Ascending aorta (tissue), 2 donors: ENCODE measurements around the gene PPP1R14D. TPM values are rescaled to one million over a fixed set of nuclear protein-coding genes. Genes with fewer than 3 reads are reported as not detected.

Source experiments
- DNase-seq, 2 donors: peaks; one replicate each; pipeline ENCODE4 v3.0.0-alpha.2; 2019; ENCODE audit warnings: low spot score in 2 of 2
- H3K27ac ChIP-seq, 2 donors: fragments of 200-600 bp; sonication (generic); one replicate each; pipeline ENCODE4 v1.5.1; 2016 to 2017; ENCODE audit warnings: mild to moderate bottlenecking in 1 of 2
- H3K27me3 ChIP-seq: fragments of 200-600 bp; sonication (generic); one replicate; pipeline ENCODE4 v1.5.1; 2017
- H3K36me3 ChIP-seq, 2 donors: fragments of 200-600 bp; sonication (generic); one replicate each; pipeline ENCODE4 v1.5.1; 2016
- H3K4me1 ChIP-seq, 2 donors: fragments of 200-600 bp; sonication (generic); one replicate each; pipeline ENCODE4 v1.5.1; 2016 to 2017; ENCODE audit warnings: mild to moderate bottlenecking in 1 of 2
- H3K4me3 ChIP-seq, 2 donors: fragments of 200-600 bp; sonication (generic); one replicate each; pipeline ENCODE4 v1.5.1; 2016 to 2017; ENCODE audit warnings: mild to moderate bottlenecking in 1 of 2
- H3K9me3 ChIP-seq, 2 donors: fragments of 200-600 bp; sonication (generic); one replicate each; pipeline ENCODE4 v1.5.1; 2016
- CTCF ChIP-seq, 3 experiments: fragments of 200-600 bp in 2 of 3; fragments of 450-650 bp in 1 of 3; sonication (generic) in 2 of 3; IDR thresholded peaks; one replicate each; pipeline ENCODE4 v1.5.1; 2016 to 2019; ENCODE audit warnings: antibody characterized with exemption in 3 of 3, mild to moderate bottlenecking in 1 of 3, moderate library complexity in 1 of 3
- intact Hi-C: fragments of 100-400 bp; cut with DNase I; formaldehyde crosslinking; loops from one replicate; pipeline ENCODE4 v1.15.1; 2023
- total RNA-seq: library from RNA; depleted of rRNA; stranded (reverse); fragments of >200 nt; gene quantifications from one replicate; pipeline ENCODE4 v1.1.0, GENCODE V29; 2016

Gene PPP1R14D
- total RNA-seq, 1 donor from 2014 or later, result not detected

DNA sequence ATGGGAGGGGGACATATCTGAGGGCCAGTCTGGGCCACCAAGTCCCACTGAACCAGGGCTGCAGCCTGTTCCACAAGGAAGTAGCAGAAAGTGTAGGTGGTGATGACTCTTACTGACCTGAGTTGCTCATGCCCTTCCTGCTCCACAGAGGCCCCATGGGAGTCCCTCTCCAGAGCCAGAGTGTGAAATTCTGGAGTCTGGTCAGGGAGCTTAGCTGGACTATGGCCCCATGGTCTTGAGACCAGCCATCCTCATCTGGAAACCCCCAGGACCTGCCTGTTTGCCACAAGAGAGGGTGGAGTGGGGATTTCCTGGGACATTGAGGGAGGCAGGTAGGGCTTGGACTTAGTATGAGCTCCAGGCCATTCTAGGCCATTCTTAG, 18.3 kb upstream of the PPP1R14D start:
- no peaks in the 10 kb centered on the region for H3K27me3 ChIP-seq
- peak overlapping the region in 1 of 2 donors; percentile 30 for H3K27ac ChIP-seq
- no peak for TF ChIP-seq CTCF (IDR thresholded peaks at IDR 0.05)
- H3K36me3 ChIP-seq, result no peaks in the 10 kb centered on the region
- H3K4me3 ChIP-seq, result no peak overlapping the region
- H3K9me3 ChIP-seq, result no peaks in the 10 kb centered on the region
- intact Hi-C loops, result no loop called here
- no peak for DNase-seq
- H3K4me1 ChIP-seq, result peaks cover 9 to 11% of the 10 kb centered on the region in 2 donors

DNA sequence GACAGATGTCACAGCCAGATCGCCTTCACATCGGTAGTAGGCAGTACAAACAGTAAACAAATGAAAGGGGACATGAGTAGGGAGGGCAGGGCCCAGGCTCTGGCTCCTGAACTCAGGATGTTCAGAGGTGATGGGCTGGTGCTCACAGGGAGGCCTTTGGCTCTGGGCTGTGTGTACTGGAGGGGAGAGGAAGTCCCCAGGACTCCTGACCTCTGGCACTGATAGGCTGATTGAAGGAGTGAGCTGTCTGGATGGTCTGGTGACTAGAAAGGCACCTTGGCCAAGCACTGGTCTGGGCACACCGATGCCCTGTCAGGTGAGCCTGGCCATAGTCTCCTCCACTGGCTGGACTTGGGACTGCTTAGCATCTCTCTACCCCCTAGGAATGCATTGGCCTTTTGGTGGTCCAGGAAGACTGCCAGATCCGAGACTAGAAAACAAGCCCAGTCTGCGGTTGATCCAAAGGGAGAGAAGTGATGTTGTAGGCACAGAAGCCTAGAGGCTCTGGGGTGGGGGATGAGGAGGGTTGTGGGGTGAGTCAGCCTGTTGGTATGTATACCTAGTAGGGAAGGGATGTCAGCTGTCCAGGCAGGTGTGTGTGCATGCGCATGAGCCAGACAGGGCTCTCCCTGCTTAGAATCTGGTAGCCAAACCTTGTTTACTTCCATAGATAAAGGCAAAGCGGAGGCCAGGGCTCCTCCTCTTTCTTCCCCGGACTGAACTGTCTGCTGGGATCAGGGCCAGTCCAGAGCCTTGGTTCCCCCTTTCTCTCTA, 17.2 kb upstream of the PPP1R14D start:
- intact Hi-C loops, result no loop called here
- Histone ChIP-seq H3K27me3 (no peaks in the 10 kb centered on the region), H3K27ac (no peak overlapping the region), H3K36me3 (no peaks in the 10 kb centered on the region), H3K4me3 (no peak overlapping the region), H3K9me3 (no peaks in the 10 kb centered on the region), H3K4me1 (peaks cover 9 to 11% of the 10 kb centered on the region in 2 donors)
- no peak for TF ChIP-seq CTCF (IDR thresholded peaks at IDR 0.05)
- no peak for DNase-seq

- H3K27ac ChIP-seq, result no peak overlapping the region
- no peak for DNase-seq
- peaks cover 9 to 11% of the 10 kb centered on the region in 2 donors for H3K4me1 ChIP-seq
- H3K9me3 ChIP-seq, result no peaks in the 10 kb centered on the region
- H3K4me3 ChIP-seq, result peak overlapping the region; percentile 60 to 63
- no peaks in the 10 kb centered on the region for H3K27me3 ChIP-seq
- no peaks in the 10 kb centered on the region for H3K36me3 ChIP-seq
- TF ChIP-seq CTCF (IDR thresholded peaks at IDR 0.05), result no peak
- intact Hi-C loops, result no loop called here
These were observed 16.5 kb upstream of the PPP1R14D start for GRCh38 chr15:40845036-40845435.

- Histone ChIP-seq H3K9me3 (no peaks in the 10 kb centered on the region), H3K27ac (no peak overlapping the region), H3K27me3 (no peaks in the 10 kb centered on the region), H3K4me1 (peaks cover 9 to 11% of the 10 kb centered on the region in 2 donors), H3K4me3 (peak overlapping the region; percentile 60 to 63), H3K36me3 (no peaks in the 10 kb centered on the region)
- intact Hi-C loops, result no loop called here
- no peak for TF ChIP-seq CTCF (IDR thresholded peaks at IDR 0.05)
- no peak for DNase-seq
These were observed 16.2 kb upstream of the PPP1R14D start for GRCh38 chr15:40844696-40845030.

- TF ChIP-seq CTCF (IDR thresholded peaks at IDR 0.05), result no peak
These were observed 15.6 kb upstream of the PPP1R14D start, which contains the start of gene SPINT1 for GRCh38 chr15:40843885-40844695. Gene SPINT1, plus strand, starts transcription at chr15:40844048. Its CDS starts 507 bp downstream, at chr15:40844555.

More at GRCh38 chr15:40843885-40844695, 15.6 kb upstream of the PPP1R14D start, which contains the start of gene SPINT1:
- peak within 1 kb of the TSS; percentile 60 to 63 for H3K4me3 ChIP-seq
- H3K36me3 ChIP-seq, result no peaks in the 10 kb centered on the region
- no peaks in the 10 kb centered on the region for H3K27me3 ChIP-seq
- no peaks in the 10 kb centered on the region for H3K9me3 ChIP-seq
- peaks cover 9 to 11% of the 10 kb centered on the region in 2 donors for H3K4me1 ChIP-seq
- intact Hi-C loops, result no loop called here
- no peak for DNase-seq
- no peak within 1 kb of the TSS for H3K27ac ChIP-seq
